Astrocyte of the cerebellum (primary cell): ENCODE measurements around the gene CENPP.

Experiments
- DNase-seq: peaks from one replicate; pipeline ENCODE4 v3.0.0-alpha.2; 2011; ENCODE audit warnings: low read depth
- H3K4me3 ChIP-seq: 2 replicates; pipeline ENCODE4 v1.5.1; 2011; ENCODE audit warnings: mild to moderate bottlenecking, low read depth, low read length, moderate library complexity
- in situ Hi-C: cut with HindIII; loops from 2 replicates; pipeline ENCODE4 v1.10.0; 2017; ENCODE audit warnings: low sequenced_read_pairs
- TF ChIP-seq, protein P1 (sequence below): IDR thresholded peaks from 2 replicates; pipeline ENCODE4 v1.5.1; 2012; ENCODE audit warnings: low read length, low read depth, moderate library complexity, mild to moderate bottlenecking; ENCODE audit errors: missing control alignments

Gene CENPP

GRCh38 chr9:92601451-92601850 lies 275.7 kb downstream of the CENPP start:
- H3K4me3 ChIP-seq = no peak overlapping the region
- in situ Hi-C loops = no loop called here
- TF ChIP-seq, protein P1, sequence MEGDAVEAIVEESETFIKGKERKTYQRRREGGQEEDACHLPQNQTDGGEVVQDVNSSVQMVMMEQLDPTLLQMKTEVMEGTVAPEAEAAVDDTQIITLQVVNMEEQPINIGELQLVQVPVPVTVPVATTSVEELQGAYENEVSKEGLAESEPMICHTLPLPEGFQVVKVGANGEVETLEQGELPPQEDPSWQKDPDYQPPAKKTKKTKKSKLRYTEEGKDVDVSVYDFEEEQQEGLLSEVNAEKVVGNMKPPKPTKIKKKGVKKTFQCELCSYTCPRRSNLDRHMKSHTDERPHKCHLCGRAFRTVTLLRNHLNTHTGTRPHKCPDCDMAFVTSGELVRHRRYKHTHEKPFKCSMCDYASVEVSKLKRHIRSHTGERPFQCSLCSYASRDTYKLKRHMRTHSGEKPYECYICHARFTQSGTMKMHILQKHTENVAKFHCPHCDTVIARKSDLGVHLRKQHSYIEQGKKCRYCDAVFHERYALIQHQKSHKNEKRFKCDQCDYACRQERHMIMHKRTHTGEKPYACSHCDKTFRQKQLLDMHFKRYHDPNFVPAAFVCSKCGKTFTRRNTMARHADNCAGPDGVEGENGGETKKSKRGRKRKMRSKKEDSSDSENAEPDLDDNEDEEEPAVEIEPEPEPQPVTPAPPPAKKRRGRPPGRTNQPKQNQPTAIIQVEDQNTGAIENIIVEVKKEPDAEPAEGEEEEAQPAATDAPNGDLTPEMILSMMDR = no peak
- DNase-seq = no peak

GRCh38 chr9:92602413-92602812 lies 276.7 kb downstream of the CENPP start:
- no peak overlapping the region for H3K4me3 ChIP-seq
- TF ChIP-seq, protein P1 = no peak
- in situ Hi-C loops = no loop called here
- DNase-seq = no peak

DNA sequence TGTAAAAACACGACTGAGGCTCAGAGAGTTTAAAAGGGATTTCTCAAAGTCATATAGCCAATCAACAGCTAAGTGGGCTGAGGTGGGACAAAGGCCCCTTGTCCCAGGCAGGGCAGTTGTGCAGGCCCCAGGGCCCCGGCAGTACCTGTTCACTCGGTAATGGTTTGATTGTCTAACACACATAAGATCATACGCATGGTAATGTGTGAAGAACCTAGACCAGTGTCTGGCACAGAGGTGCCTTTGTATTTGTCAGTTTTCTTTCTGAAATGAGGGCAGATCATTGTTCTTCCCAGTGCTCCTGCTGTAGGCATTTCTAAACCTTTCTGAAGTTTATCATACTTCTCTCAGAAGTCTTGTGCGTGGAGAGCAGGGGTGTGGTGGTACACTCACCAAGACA lies 277.3 kb downstream of the CENPP start:
- no peak overlapping the region for H3K4me3 ChIP-seq
- no peak for DNase-seq
- TF ChIP-seq, protein P1 = no peak
- in situ Hi-C loops = no loop called here

GRCh38 chr9:92603990-92604389 lies 278.2 kb downstream of the CENPP start:
- no peak for DNase-seq
- TF ChIP-seq, protein P1 = no peak
- H3K4me3 ChIP-seq = no peak overlapping the region
- in situ Hi-C loops = no loop called here

- DNase-seq = no peak
- H3K4me3 ChIP-seq = no peak overlapping the region
- in situ Hi-C loops = no loop called here
- TF ChIP-seq, protein P1 = no peak
These were observed 279.5 kb downstream of the CENPP start for GRCh38 chr9:92605224-92605623.

DNA sequence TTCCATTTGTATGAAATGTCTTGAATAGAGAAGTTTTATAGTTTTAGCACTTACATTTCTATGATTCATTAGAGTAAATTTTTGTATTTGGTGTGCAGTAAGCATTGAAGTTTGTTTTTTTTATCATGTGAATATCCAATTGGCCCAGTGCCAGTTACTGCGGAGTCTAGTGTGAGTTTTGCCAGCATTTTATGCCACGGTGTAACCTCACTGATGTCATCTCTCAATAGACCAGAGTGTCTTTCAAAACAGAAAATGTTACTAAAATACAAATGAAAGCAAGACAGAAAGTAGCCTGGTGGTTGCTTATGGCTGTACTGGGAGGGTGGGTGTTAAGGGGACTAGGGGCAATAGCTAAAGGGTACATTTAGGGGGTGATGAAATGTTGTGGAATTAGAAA lies 281.3 kb downstream of the CENPP start:
- H3K4me3 ChIP-seq = no peak overlapping the region
- DNase-seq = peak; percentile 62
- in situ Hi-C loops = no loop called here
- TF ChIP-seq, protein P1 = no peak

DNA sequence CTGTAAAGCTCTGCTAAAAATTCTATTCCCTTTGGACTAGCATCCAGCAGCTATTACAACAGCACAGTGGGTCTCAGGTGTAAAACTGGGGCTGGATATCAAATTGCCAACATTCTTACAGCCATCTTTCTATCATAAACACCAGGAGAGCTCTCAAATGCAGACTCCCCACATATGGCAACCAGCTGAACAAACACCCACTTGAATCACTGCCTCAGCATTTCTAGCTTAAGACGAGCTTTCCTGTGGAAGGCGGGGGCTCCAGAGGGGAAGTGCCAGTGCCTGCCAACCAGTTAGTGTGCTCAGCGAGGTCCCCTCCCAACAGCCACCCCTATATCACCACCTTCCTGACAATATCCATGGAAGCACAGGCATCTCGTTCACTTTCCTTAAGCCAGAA lies 282.0 kb downstream of the CENPP start:
- H3K4me3 ChIP-seq = no peak overlapping the region
- TF ChIP-seq, protein P1 = no peak
- in situ Hi-C loops = no loop called here
- DNase-seq = peak; percentile 47
